Motor neuron (in vitro differentiated cells): ENCODE results near the gene IL17RA. TPM values are rescaled to one million over a fixed set of nuclear protein-coding genes. Genes with fewer than 3 reads are reported as not detected.

ENCODE experiments used
- ATAC-seq, 8 experiments: fragments of 200-7000 bp; cut with Tn5 transposase; replicated peaks in 6 of 8; 2 replicates each; pipeline ENCODE4 v1.8.0; 2021; ENCODE audit warnings: mild to moderate bottlenecking in 8 of 8, moderate library complexity in 8 of 8
- H3K27ac ChIP-seq, 2 donors: fragments of 250-450 bp; sonication (Bioruptor Pico); 2 replicates each; pipeline ENCODE4 v1.9.0; 2021; ENCODE audit warnings: antibody characterized with exemption in 2 of 2, mild to moderate bottlenecking in 2 of 2, moderate library complexity in 1 of 2
- H3K4me1 ChIP-seq, 2 donors: fragments of 250-450 bp; sonication (Bioruptor Pico); replicated peaks in 1 of 2; 2 replicates each; pipeline ENCODE4 v1.6.1; 2021; ENCODE audit warnings: antibody characterized with exemption in 2 of 2, mild to moderate bottlenecking in 2 of 2, moderate library complexity in 1 of 2
- H3K4me3 ChIP-seq, 5 donors: fragments of 250-450 bp; sonication (Bioruptor Pico); 2 replicates each; pipeline ENCODE4 v1.9.0; 2021; ENCODE audit warnings: antibody characterized with exemption in 5 of 5, mild to moderate bottlenecking in 5 of 5, moderate library complexity in 4 of 5
- WGBS, 10 experiments: fragments of 450-650 bp; shearing (Covaris generic); methylation state at CpG; one replicate each; pipeline ENCODE4 v1.0.0; 2022; 5-methylcytosine and 5-hydroxymethylcytosine counted together
- in situ Hi-C, 9 experiments: fragments of 400-800 bp; cut with MboI; loops; one replicate each; pipeline ENCODE4 v1.15.0; 2021; ENCODE audit warnings: low sequenced_read_pairs in 9 of 9, low pct_unique_long_range_greater_than_20kb in 2 of 9; ENCODE audit not compliant: unreplicated experiment in 9 of 9
- total RNA-seq, 8 experiments: library from RNA; unstranded; fragments of 300-600 nt; gene quantifications; 2 replicates each; pipeline versions ENCODE4 v1.2.3 to v1.2.4, GENCODE V29; 2022

The IL17RA gene
- total RNA-seq, 8 experiments from 2014 or later: 0.27 to 7.2 (median 2.2) TPM

DNA sequence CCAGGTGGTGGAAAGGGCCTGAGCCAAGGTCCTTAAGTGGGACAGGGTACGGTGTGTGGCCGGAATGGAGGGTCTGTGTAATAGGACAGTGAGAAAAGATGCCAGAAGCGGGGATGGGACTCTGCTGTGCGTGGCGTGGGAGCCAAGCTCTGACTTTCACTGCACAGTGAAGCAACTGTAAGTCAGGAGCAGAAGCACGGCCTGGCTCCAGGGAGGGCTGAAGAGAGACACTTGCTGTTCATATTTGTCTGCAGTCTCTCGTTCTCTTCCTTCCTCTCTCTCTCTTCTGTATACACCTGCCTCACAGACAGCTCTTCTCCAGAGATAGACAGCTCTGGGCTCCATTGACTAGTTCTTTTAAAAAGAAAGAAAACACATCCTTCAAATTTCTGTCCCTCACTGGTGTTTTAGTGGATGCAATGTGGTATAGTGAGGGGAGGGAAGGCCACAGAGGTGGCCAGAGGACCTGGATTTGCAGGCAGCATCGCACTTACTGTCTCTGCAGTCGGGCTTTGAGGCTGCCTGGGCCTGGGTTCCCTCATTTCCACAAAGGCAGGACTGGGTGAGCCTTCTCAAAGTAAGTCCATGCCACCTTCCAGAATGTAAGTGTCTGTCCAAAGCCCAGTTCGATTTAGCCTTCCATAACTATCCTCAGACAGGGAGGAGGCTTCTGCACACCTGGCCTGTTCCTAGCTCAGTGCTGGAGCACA is 2.1 kb downstream of the IL17RA start:
- no peak overlapping the region for H3K27ac ChIP-seq
- H3K4me1 ChIP-seq: no peaks in the 10 kb centered on the region
- no peak for ATAC-seq
- no peak overlapping the region for H3K4me3 ChIP-seq
- 40 to 76% (median 65%) methylated on average over 1 to 6 of the region's 10 CpGs; no CpG with 5 or more reads in 4 of the 10 experiments for WGBS, 10 experiments
- in situ Hi-C loops: loop anchor here in 2 of 9 experiments (25.0 kb wide), 2 partner anchors 400 to 425 kb away; no protein-coding TSS in a partner anchor

DNA sequence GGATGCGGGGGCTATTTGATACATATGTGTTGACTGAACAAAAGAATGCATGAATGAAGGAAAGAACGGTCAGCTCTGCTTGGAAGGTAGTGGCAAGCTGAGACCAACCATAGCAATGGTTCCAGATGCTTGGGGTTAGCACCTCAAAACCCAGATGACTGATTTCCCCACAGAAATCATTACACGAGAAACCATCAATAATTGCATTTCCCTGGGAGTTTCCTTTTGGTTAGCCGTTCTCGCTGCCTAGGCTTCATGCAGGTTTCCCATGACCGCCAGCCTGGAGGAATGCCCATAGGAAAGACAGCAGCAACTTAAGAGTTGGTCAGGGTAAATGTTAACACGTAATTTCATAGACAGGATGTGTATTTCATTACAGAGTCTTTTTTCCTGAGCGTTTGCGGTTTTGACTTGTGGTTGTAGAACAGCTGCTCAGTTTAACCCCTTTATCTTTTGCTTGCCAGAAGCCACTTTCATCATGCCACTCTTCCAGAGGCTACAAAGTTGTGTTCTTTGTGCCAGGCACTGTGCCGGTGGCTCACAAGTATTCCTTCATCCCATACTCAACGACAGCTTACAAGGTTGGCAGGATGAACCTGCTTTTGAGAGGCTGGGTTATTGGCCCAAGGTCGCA is 2.8 kb downstream of the IL17RA start:
- 55 to 94% (median 90%) methylated on average over 1 to 10 of the region's 12 CpGs for WGBS, 10 experiments
- Histone ChIP-seq H3K4me3 (no peak overlapping the region), H3K4me1 (no peaks in the 10 kb centered on the region), H3K27ac (no peak overlapping the region)
- in situ Hi-C loops: loop anchor here in 2 of 9 experiments (25.0 kb wide), 2 partner anchors 400 to 425 kb away; no protein-coding TSS in a partner anchor
- ATAC-seq: no peak

- no peaks in the 10 kb centered on the region for H3K4me1 ChIP-seq
- ATAC-seq: no peak
- no peak overlapping the region for H3K4me3 ChIP-seq
- H3K27ac ChIP-seq: no peak overlapping the region
- in situ Hi-C loops: loop anchor here in 2 of 9 experiments (25.0 kb wide), 2 partner anchors 397 to 422 kb away; no protein-coding TSS in a partner anchor
Observed at GRCh38 chr22:17090550-17090949, 5.8 kb downstream of the IL17RA start.

- 31 to 100% (median 58%) methylated on average over 1 to 4 of the region's 4 CpGs; no CpG with 5 or more reads in 1 of the 10 experiments for WGBS, 10 experiments
- in situ Hi-C loops: loop anchor here in 2 of 9 experiments (25.0 kb wide), 2 partner anchors 395 to 420 kb away; no protein-coding TSS in a partner anchor
- Histone ChIP-seq H3K4me3 (no peak overlapping the region), H3K4me1 (no peaks in the 10 kb centered on the region), H3K27ac (no peak overlapping the region)
- ATAC-seq: no peak
Observed at GRCh38 chr22:17091851-17092250, 7.1 kb downstream of the IL17RA start.

GRCh38 chr22:17093081-17093480 is 8.3 kb downstream of the IL17RA start:
- 51 to 100% (median 76%) methylated on average over 1 to 3 of the region's 3 CpGs; no CpG with 5 or more reads in 1 of the 10 experiments for WGBS, 10 experiments
- no peak overlapping the region for H3K4me3 ChIP-seq
- no peak overlapping the region for H3K27ac ChIP-seq
- no peak for ATAC-seq
- no peaks in the 10 kb centered on the region for H3K4me1 ChIP-seq
- in situ Hi-C loops: loop anchor here in 2 of 9 experiments (25.0 kb wide), 2 partner anchors 394 to 419 kb away; no protein-coding TSS in a partner anchor

- in situ Hi-C loops: loop anchor here in 2 of 9 experiments (25.0 kb wide), 2 partner anchors 392 to 417 kb away; no protein-coding TSS in a partner anchor
Observed at GRCh38 chr22:17095538-17095937, 10.7 kb downstream of the IL17RA start.

DNA sequence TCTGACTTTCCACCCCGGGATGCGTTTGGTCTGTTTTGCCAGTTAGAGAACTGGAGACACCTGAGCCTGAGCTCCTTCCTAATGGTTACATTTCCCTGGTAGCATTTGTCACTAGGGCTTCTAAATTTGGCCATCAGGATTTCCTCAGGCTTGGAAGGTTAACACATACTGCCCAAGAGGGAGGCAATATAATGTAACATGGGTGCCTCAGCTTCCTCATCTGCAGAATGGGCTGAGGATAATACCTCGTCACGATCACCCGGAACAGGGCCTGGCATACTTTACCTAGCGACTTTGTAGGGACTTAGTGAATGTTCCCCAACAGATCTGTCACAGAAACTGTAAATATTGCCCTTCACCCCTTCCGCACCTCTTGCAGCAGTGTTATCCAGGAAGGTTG is 11.3 kb downstream of the IL17RA start:
- WGBS, 10 experiments: 86 to 100% (median 95%) methylated on average over 1 to 5 of the region's 7 CpGs; no CpG with 5 or more reads in 4 of the 10 experiments
- H3K4me1 ChIP-seq: no peaks in the 10 kb centered on the region
- no peak overlapping the region for H3K27ac ChIP-seq
- no peak overlapping the region for H3K4me3 ChIP-seq
- in situ Hi-C loops: loop anchor here in 2 of 9 experiments (25.0 kb wide), 2 partner anchors 391 to 416 kb away; no protein-coding TSS in a partner anchor
- ATAC-seq: no peak

More at GRCh38 chr22:17095538-17095937, 10.7 kb downstream of the IL17RA start:
- ATAC-seq: no peak
- H3K4me1 ChIP-seq: no peaks in the 10 kb centered on the region
- H3K4me3 ChIP-seq: no peak overlapping the region
- 67 to 89% (median 83%) methylated on average over 1 to 6 of the region's 6 CpGs; no CpG with 5 or more reads in 4 of the 10 experiments for whole genome bisulfite sequencing, 10 experiments
- H3K27ac ChIP-seq: no peak overlapping the region

- 62 to 89% (median 76%) methylated on average over 1 to 6 of the region's 6 CpGs; no CpG with 5 or more reads in 3 of the 10 experiments for WGBS, 10 experiments
- Histone ChIP-seq H3K4me3 (no peak overlapping the region), H3K4me1 (no peaks in the 10 kb centered on the region), H3K27ac (no peak overlapping the region)
- in situ Hi-C loops: loop anchor here in 2 of 9 experiments (25.0 kb wide), 2 partner anchors 390 to 415 kb away; no protein-coding TSS in a partner anchor
- ATAC-seq: peak in 1 of 8 experiments; percentile 39
Observed at GRCh38 chr22:17097062-17097461, 12.3 kb downstream of the IL17RA start.

- Histone ChIP-seq H3K4me1 (no peaks in the 10 kb centered on the region), H3K27ac (no peak overlapping the region), H3K4me3 (no peak overlapping the region)
- ATAC-seq: no peak
- WGBS, 10 experiments: 60 to 100% (median 73%) methylated on average over 1 to 4 of the region's 6 CpGs; no CpG with 5 or more reads in 7 of the 10 experiments
- in situ Hi-C loops: loop anchor here in 2 of 9 experiments (25.0 kb wide), 2 partner anchors 390 to 415 kb away; no protein-coding TSS in a partner anchor
Observed at GRCh38 chr22:17097701-17098100, 12.9 kb downstream of the IL17RA start.

DNA sequence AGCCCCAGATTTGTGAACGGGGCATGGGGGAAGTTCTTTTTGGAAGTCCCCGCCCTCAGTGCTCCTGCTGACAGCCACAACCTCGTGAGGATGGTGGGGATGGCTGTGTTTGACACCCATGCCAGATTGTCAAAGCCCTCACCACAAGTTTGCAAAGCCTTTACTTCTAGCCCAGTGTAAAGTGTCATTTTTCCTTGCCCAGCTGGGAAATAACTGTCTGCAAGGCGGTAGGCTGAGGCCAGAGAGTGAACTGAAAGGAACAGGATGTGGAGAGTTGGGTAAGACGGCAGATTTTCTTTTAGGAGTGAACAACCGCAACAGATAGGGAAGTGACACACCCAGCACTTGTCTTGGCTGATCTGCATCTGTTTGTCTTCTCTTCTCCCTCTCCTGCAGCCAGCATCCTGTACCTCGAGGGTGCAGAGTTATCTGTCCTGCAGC is 13.6 kb downstream of the IL17RA start:
- 50 to 100% (median 80%) methylated on average over 1 to 4 of the region's 7 CpGs; no CpG with 5 or more reads in 1 of the 10 experiments for WGBS, 10 experiments
- in situ Hi-C loops: loop anchor here in 2 of 9 experiments (25.0 kb wide), 2 partner anchors 389 to 414 kb away; no protein-coding TSS in a partner anchor
- ATAC-seq: no peak
- no peaks in the 10 kb centered on the region for H3K4me1 ChIP-seq
- no peak overlapping the region for H3K27ac ChIP-seq
- no peak overlapping the region for H3K4me3 ChIP-seq

DNA sequence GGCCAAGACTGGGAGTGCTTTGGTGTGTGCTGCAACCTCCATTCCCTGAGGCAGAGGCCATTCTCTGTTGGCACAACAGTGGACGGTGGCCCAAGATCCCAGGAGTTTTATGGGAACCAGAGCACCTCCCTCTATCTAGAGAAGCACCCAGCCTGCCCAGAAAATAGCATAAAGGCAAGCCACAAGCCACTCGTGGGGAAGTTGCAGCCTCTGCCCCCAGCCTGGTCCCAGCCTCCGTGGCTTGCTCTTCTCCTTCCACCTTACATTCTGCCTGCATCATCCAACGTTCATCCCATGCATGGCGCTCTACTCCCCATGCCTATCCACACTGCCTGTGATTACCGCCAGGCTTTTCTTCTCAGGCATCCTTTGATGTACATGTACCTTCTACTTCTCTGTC is 15.8 kb downstream of the IL17RA start:
- WGBS, 10 experiments: 20 to 100% (median 93%) methylated on average over 1 to 5 of the region's 6 CpGs; no CpG with 5 or more reads in 1 of the 10 experiments
- no peak for ATAC-seq
- H3K27ac ChIP-seq: no peak overlapping the region
- H3K4me3 ChIP-seq: no peak overlapping the region
- H3K4me1 ChIP-seq: no peaks in the 10 kb centered on the region
- in situ Hi-C loops: no loop called here

GRCh38 chr22:17101475-17102296 is 16.9 kb downstream of the IL17RA start:
- Histone ChIP-seq H3K4me3 (no peak overlapping the region), H3K4me1 (no peaks in the 10 kb centered on the region), H3K27ac (no peak overlapping the region)
- in situ Hi-C loops: no loop called here
- no peak for ATAC-seq
- 85 to 100% (median 100%) methylated on average over 1 to 8 of the region's 14 CpGs; no CpG with 5 or more reads in 3 of the 10 experiments for WGBS, 10 experiments
